Endothelial cell of coronary artery (primary cell): Measurements from ENCODE around the gene BAZ2A. TPM values are rescaled to one million over a fixed set of nuclear protein-coding genes. Genes with fewer than 3 reads are reported as not detected.

Source experiments
- total RNA-seq: library from RNA; depleted of rRNA; stranded (reverse); fragments of >200 nt; gene quantifications from 2 replicates; pipeline ENCODE4 v1.2.3, GENCODE V29; 2014

The BAZ2A gene
- total RNA-seq, result 13.9 and 28.0 TPM in 2 replicates

DNA sequence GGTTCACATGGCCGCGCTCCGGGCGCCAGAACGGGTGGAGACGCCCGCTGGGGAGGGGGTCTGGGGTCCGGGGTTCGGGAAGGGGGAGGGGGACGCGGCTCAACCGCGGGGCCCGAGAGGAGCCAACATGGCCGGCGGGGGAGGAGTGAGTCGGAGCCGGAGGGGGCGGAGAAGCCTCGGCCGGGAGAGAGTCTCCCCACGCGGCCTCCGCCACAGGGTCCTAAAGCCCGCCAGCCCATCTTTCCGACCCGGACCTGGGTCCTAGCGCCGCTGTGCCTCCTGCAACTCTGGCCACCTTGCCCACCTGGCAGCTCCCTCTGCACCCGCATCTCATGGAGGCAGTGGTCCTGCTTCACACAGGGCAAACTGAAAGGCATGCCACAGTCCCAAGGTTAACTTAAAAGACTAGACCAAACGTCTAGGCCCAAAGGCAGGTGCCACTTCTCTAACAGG lies at the start of gene BAZ2A:
BAZ2A (minus strand) TSS at position 147 of the 453 bp plus-strand sequence. CDS start 12,796 bp downstream, outside the sequence.

GRCh38 chr12:56645717-56646446 lies 15.8 kb upstream of the BAZ2A start, which contains the start of gene ATP5F1B:
TSS of gene ATP5F1B (minus strand) at chr12:56645984. CDS start at chr12:56645963, 21 bp downstream.

Other genes with a start within 250 kb of the BAZ2A start
- 7.7 and 13.3 TPM in 2 replicates for gene TIMELESS, start 180.9 kb downstream of the BAZ2A start, total RNA-seq
- not detected in 2 replicates for gene MIP, start 175.7 kb downstream of the BAZ2A start, total RNA-seq
- gene SPRYD4, start 161.7 kb downstream of the BAZ2A start, total RNA-seq, result 1.0 and 1.3 TPM in 2 replicates
- gene GLS2, start 142.2 kb downstream of the BAZ2A start, total RNA-seq, result under 0.01 and 0.18 TPM in 2 replicates
- gene RBMS2, start 108.5 kb downstream of the BAZ2A start, total RNA-seq, result 25.3 and 32.6 TPM in 2 replicates
- 593 and 680 TPM in 2 replicates for gene ATP5F1B, start 15.7 kb upstream of the BAZ2A start, total RNA-seq
- 75.5 and 89.3 TPM in 2 replicates for gene PTGES3, start 58.0 kb upstream of the BAZ2A start, total RNA-seq
- gene NACA, start 95.0 kb upstream of the BAZ2A start, total RNA-seq, result 1,633 and 1,682 TPM in 2 replicates
- 4.6 and 8.3 TPM in 2 replicates for gene PRIM1, start 122.0 kb upstream of the BAZ2A start, total RNA-seq
- 0.18 and 0.47 TPM in 2 replicates for gene HSD17B6, start 133.0 kb upstream of the BAZ2A start, total RNA-seq